DND-41 (cell line): ENCODE measurements around the gene HSP90AB1.

Experiments used
- CTCF ChIP-seq: IDR thresholded peaks from 2 replicates; pipeline ENCODE4 v1.5.1; 2012; ENCODE audit warnings: borderline replicate concordance, low read length, moderate library complexity, mild to moderate bottlenecking; ENCODE audit not compliant: poor library complexity, severe bottlenecking; ENCODE audit errors: extremely low read depth
- EZH2 ChIP-seq: IDR thresholded peaks from 3 replicates; pipeline ENCODE4 v1.6.1; 2012; ENCODE audit warnings: borderline replicate concordance, low read depth, mild to moderate bottlenecking, moderate library complexity, low read length, inconsistent platforms; ENCODE audit not compliant: severe bottlenecking

GRCh38 chr6:44291841-44292240 is 44.9 kb downstream of the HSP90AB1 start:
- no peak for TF ChIP-seq CTCF
- TF ChIP-seq EZH2: no peak
